IPS-20b (cell line): ENCODE measurements around the gene PARL.

Experiments
- H3K27ac ChIP-seq: one replicate; pipeline ENCODE4 v1.5.1; 2013; ENCODE audit warnings: low read length
- H3K27me3 ChIP-seq: 2 replicates; pipeline ENCODE4 v1.6.1; 2013; ENCODE audit warnings: mild to moderate bottlenecking, low read length, inconsistent platforms; ENCODE audit not compliant: insufficient read depth
- H3K36me3 ChIP-seq: 2 replicates; pipeline ENCODE4 v1.6.1; 2013; ENCODE audit warnings: low read depth, mild to moderate bottlenecking, inconsistent platforms, low read length, moderate library complexity; ENCODE audit not compliant: insufficient read depth
- H3K4me1 ChIP-seq: 2 replicates; pipeline ENCODE4 v1.6.1; 2013; ENCODE audit warnings: mild to moderate bottlenecking, control low read depth, inconsistent platforms, low read length, moderate library complexity; ENCODE audit not compliant: insufficient read depth
- H3K4me3 ChIP-seq: 2 replicates; pipeline ENCODE4 v1.5.1; 2013; ENCODE audit warnings: mild to moderate bottlenecking, low read length, inconsistent platforms
- H3K9ac ChIP-seq: 2 replicates; pipeline ENCODE4 v1.6.1; 2013; ENCODE audit warnings: low read depth, mild to moderate bottlenecking, inconsistent platforms, low read length, moderate library complexity
- H3K9me3 ChIP-seq: 2 replicates; pipeline ENCODE4 v1.6.1; 2013; ENCODE audit warnings: mild to moderate bottlenecking, low read depth, low read length, inconsistent platforms; ENCODE audit not compliant: insufficient read depth

Gene PARL

GRCh38 chr3:183897606-183898005 lies 12.9 kb upstream of the PARL start:
- no peaks in the 10 kb centered on the region for H3K27me3 ChIP-seq
- no peaks in the 10 kb centered on the region for H3K36me3 ChIP-seq

GRCh38 chr3:183896610-183897009 lies 11.9 kb upstream of the PARL start:
- Histone ChIP-seq H3K4me1 (peaks cover 3% of the 10 kb centered on the region; the same call in 1 of the 2 replicates), H3K27me3 (no peaks in the 10 kb centered on the region), H3K9ac (no peak overlapping the region), H3K4me3 (no peak overlapping the region), H3K9me3 (no peaks in the 10 kb centered on the region; the same call in 1 of the 2 replicates), H3K27ac (no peak overlapping the region), H3K36me3 (no peaks in the 10 kb centered on the region)

More at GRCh38 chr3:183897606-183898005, 12.9 kb upstream of the PARL start:
- H3K27ac ChIP-seq: no peak overlapping the region
- no peak overlapping the region for H3K4me3 ChIP-seq
- H3K9me3 ChIP-seq: no peaks in the 10 kb centered on the region; the same call in 1 of the 2 replicates
- no peak overlapping the region for H3K9ac ChIP-seq
- peaks cover 3% of the 10 kb centered on the region; the same call in 1 of the 2 replicates for H3K4me1 ChIP-seq

- no peaks in the 10 kb centered on the region for H3K36me3 ChIP-seq
- no peaks in the 10 kb centered on the region; the same call in 1 of the 2 replicates for H3K9me3 ChIP-seq
- H3K9ac ChIP-seq: no peak overlapping the region
- no peak overlapping the region for H3K27ac ChIP-seq
- H3K4me3 ChIP-seq: no peak overlapping the region
- peaks cover 3% of the 10 kb centered on the region; the same call in 1 of the 2 replicates for H3K4me1 ChIP-seq
- H3K27me3 ChIP-seq: no peaks in the 10 kb centered on the region
Measured at GRCh38 chr3:183896184-183896583, 11.5 kb upstream of the PARL start.

- H3K27ac ChIP-seq: no peak overlapping the region
- H3K4me3 ChIP-seq: no peak overlapping the region
- no peak overlapping the region for H3K9ac ChIP-seq
- H3K4me1 ChIP-seq: peaks cover 3% of the 10 kb centered on the region; the same call in 1 of the 2 replicates
- no peaks in the 10 kb centered on the region for H3K36me3 ChIP-seq
- no peaks in the 10 kb centered on the region; the same call in 1 of the 2 replicates for H3K9me3 ChIP-seq
- H3K27me3 ChIP-seq: no peaks in the 10 kb centered on the region
Measured at GRCh38 chr3:183895774-183896173, 11.1 kb upstream of the PARL start.

GRCh38 chr3:183895296-183895695 lies 10.6 kb upstream of the PARL start:
- H3K4me3 ChIP-seq: no peak overlapping the region
- H3K9ac ChIP-seq: no peak overlapping the region
- no peaks in the 10 kb centered on the region for H3K27me3 ChIP-seq
- H3K36me3 ChIP-seq: no peaks in the 10 kb centered on the region
- H3K27ac ChIP-seq: no peak overlapping the region
- H3K9me3 ChIP-seq: no peaks in the 10 kb centered on the region; the same call in 1 of the 2 replicates
- peaks cover 3% of the 10 kb centered on the region; the same call in 1 of the 2 replicates for H3K4me1 ChIP-seq

- Histone ChIP-seq H3K27ac (no peak overlapping the region), H3K9me3 (no peaks in the 10 kb centered on the region), H3K27me3 (no peaks in the 10 kb centered on the region; the same call in 1 of the 2 replicates), H3K4me3 (no peak overlapping the region), H3K9ac (no peak overlapping the region), H3K4me1 (peaks cover 1% of the 10 kb centered on the region; the same call in 1 of the 2 replicates), H3K36me3 (no peaks in the 10 kb centered on the region)
Measured at GRCh38 chr3:183892610-183893214, 8.0 kb upstream of the PARL start.

- Histone ChIP-seq H3K4me1 (no peaks in the 10 kb centered on the region), H3K27me3 (no peaks in the 10 kb centered on the region; the same call in 1 of the 2 replicates), H3K27ac (no peak overlapping the region), H3K9ac (no peak overlapping the region), H3K36me3 (no peaks in the 10 kb centered on the region), H3K9me3 (no peaks in the 10 kb centered on the region), H3K4me3 (no peak overlapping the region)
Measured at GRCh38 chr3:183885766-183886165, 1.1 kb upstream of the PARL start.

- 0 out of 2 replicates have a peak, but pooled peaks cover 4% of the 10 kb centered on the region for H3K36me3 ChIP-seq
- H3K4me3 ChIP-seq: peak overlapping the region; percentile 100
- H3K27me3 ChIP-seq: no peaks in the 10 kb centered on the region
- no peaks in the 10 kb centered on the region for H3K9me3 ChIP-seq
- H3K27ac ChIP-seq: peak overlapping the region; percentile 94
- H3K4me1 ChIP-seq: peaks cover 4% of the 10 kb centered on the region; the same call in 1 of the 2 replicates
- peak overlapping the region; percentile 98 for H3K9ac ChIP-seq
Measured at GRCh38 chr3:183884097-183884426, 618 bp downstream of the PARL start.

- peak overlapping the region; percentile 94 for H3K27ac ChIP-seq
- H3K9me3 ChIP-seq: no peaks in the 10 kb centered on the region
- H3K4me1 ChIP-seq: peaks cover 7% of the 10 kb centered on the region; the same call in 1 of the 2 replicates
- 0 out of 2 replicates have a peak, but pooled peaks cover 4% of the 10 kb centered on the region for H3K36me3 ChIP-seq
- no peaks in the 10 kb centered on the region for H3K27me3 ChIP-seq
- peak overlapping the region; percentile 98 for H3K9ac ChIP-seq
- H3K4me3 ChIP-seq: peak overlapping the region; percentile 100
Measured at GRCh38 chr3:183883291-183884096, 1.2 kb downstream of the PARL start.

GRCh38 chr3:183880121-183880520 lies 4.6 kb downstream of the PARL start:
- Histone ChIP-seq H3K27ac (no peak overlapping the region), H3K36me3 (0 out of 2 replicates have a peak, but pooled peaks cover 6% of the 10 kb centered on the region), H3K4me1 (peaks cover 7% of the 10 kb centered on the region; the same call in 1 of the 2 replicates), H3K4me3 (no peak overlapping the region), H3K27me3 (no peaks in the 10 kb centered on the region), H3K9ac (no peak overlapping the region), H3K9me3 (no peaks in the 10 kb centered on the region)

GRCh38 chr3:183879243-183879642 lies 5.4 kb downstream of the PARL start:
- Histone ChIP-seq H3K9me3 (no peaks in the 10 kb centered on the region), H3K4me1 (peaks cover 7% of the 10 kb centered on the region; the same call in 1 of the 2 replicates), H3K27ac (no peak overlapping the region), H3K4me3 (peak overlapping the region; percentile 7; the same call in 1 of the 2 replicates), H3K27me3 (no peaks in the 10 kb centered on the region), H3K36me3 (0 out of 2 replicates have a peak, but pooled peaks cover 6% of the 10 kb centered on the region), H3K9ac (no peak overlapping the region)
